ENCODE measurements around the gene MAX.
"Not testable (repeated sequence)": the region's sequence is repeated elsewhere in the genome, so short reads cannot be mapped to it uniquely, and the experiment has no call there.

The MAX gene

GRCh38 chr14:65034021-65034420, 68.3 kb downstream of the MAX start:
- DNase-seq (ENCODE audit: low spot score) = no peak

DNA sequence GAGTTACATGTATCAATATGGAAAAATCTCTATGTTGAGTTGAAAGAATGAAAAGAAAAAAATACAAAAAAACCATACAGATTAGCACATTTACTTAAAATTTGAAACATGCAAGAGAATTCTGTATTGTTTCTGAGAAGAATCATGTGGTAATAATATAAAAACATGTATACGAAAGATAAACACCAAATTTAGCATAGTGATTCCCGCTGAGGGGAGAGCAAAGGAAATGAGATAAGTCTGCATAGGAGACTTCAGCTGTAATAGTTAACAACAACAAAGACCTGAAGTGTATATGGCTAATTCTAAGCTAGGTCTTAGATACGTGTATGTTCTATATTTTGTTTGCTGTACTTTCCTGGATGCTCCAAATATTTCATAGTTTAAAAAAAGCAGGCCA, 69.1 kb downstream of the MAX start:
- DNase-seq (ENCODE audit: low spot score) = no peak

- DNase-seq (ENCODE audit: low spot score) = no peak
Observed at GRCh38 chr14:65032319-65032718, 70.0 kb downstream of the MAX start.

DNA sequence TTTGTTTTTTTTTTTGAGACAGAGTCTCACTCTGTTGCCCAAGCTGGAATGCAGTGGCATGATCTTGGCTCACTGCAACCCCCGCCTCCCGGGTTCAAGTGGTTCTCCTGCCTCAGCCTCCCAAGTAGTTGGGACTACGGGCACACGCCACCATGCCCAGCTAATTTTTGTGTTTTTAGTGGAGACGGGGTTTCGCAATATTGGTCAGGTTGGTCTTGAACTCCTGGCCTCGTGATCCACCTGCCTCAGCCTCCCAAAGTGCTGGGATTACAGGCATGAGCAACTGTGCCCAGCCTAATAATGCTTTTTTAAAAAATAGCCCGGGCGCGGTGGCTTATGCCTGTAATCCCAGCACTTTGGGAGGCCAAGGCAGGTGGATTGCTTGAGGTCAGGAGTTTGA, 71.0 kb downstream of the MAX start:
- DNase-seq (ENCODE audit: low spot score) = not testable (repeated sequence)

- no peak for DNase-seq (ENCODE audit: low spot score)
Observed at GRCh38 chr14:65028937-65029336, 73.4 kb downstream of the MAX start.

GRCh38 chr14:65027127-65027799, 75.1 kb downstream of the MAX start:
- DNase-seq (ENCODE audit: low spot score) = no peak

DNA sequence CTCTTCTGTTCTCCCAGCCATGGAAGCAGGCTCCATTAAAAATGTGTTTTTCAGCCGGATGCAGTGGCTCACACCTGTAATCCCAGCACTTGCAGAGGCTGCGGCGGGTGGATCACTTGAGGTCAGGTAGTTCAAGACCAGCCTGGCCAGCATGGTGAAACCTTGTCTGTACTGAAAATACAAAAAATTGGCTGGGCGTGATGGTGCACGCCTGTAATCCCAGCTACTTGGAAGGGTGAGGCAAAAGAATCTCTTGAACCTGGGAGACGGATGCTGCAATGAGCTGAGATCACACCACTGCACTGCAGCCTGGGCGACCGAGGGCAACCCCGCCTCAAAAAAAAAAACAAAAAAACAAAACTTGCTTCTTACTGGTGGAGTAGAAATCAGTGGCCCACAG, 75.8 kb downstream of the MAX start:
- DNase-seq (ENCODE audit: low spot score) = no peak

- DNase-seq (ENCODE audit: low spot score) = no peak
Observed at GRCh38 chr14:65025818-65026217, 76.5 kb downstream of the MAX start.

All from CD4-positive, alpha-beta T cell treated with Interleukin-15 for 4 hours (primary cell).